GM23338 (cell line): ENCODE data around the gene PTPN22. TPM values are rescaled to one million over a fixed set of nuclear protein-coding genes. Genes with fewer than 3 reads are reported as not detected.
A peak's percentile ranks its signal among the peaks of the same experiment; 100 is the strongest.

ENCODE experiments used
- ATAC-seq: fragments of 200-7000 bp; cut with Tn5 transposase; 3 replicates; pipeline ENCODE4 v1.9.1; 2020
- DNase-seq: peaks from one replicate; pipeline ENCODE4 v3.0.0-alpha.2; 2015; ENCODE audit warnings: low spot score
- H2AFZ ChIP-seq: fragments of 200-600 bp; sonication (generic); 2 replicates; pipeline ENCODE4 v1.8.0; 2016; ENCODE audit warnings: antibody characterized with exemption, mild to moderate bottlenecking, moderate library complexity
- H3F3A ChIP-seq: fragments of 200-600 bp; sonication (generic); replicated peaks from 2 replicates; pipeline ENCODE4 v1.8.0; 2017; ENCODE audit warnings: antibody characterized with exemption, mixed run types, low read depth
- H3K27ac ChIP-seq: fragments of 200-600 bp; sonication (generic); 2 replicates; pipeline ENCODE4 v1.6.1; 2016; ENCODE audit warnings: low read depth
- H3K27me3 ChIP-seq: fragments of 200-600 bp; sonication (generic); 2 replicates; pipeline ENCODE4 v1.8.0; 2016; ENCODE audit warnings: mild to moderate bottlenecking, mixed run types, moderate library complexity; ENCODE audit not compliant: insufficient read depth
- H3K36me3 ChIP-seq: fragments of 200-600 bp; sonication (generic); 2 replicates; pipeline ENCODE4 v1.8.0; 2016; ENCODE audit warnings: mild to moderate bottlenecking; ENCODE audit not compliant: insufficient read depth
- H3K4me1 ChIP-seq: fragments of 200-600 bp; sonication (generic); 2 replicates; pipeline ENCODE4 v1.8.0; 2016; ENCODE audit warnings: mild to moderate bottlenecking, moderate library complexity; ENCODE audit not compliant: insufficient read depth
- H3K4me2 ChIP-seq: fragments of 200-600 bp; sonication (generic); 2 replicates; pipeline ENCODE4 v1.7.1; 2017; ENCODE audit warnings: mixed run types
- H3K4me3 ChIP-seq: fragments of 200-600 bp; sonication (generic); 2 replicates; pipeline ENCODE4 v1.6.1; 2016; ENCODE audit warnings: mixed run types
- H3K79me2 ChIP-seq: fragments of 200-600 bp; sonication (generic); replicated peaks from 2 replicates; pipeline ENCODE4 v1.8.0; 2017; ENCODE audit warnings: mild to moderate bottlenecking; ENCODE audit not compliant: insufficient read depth
- H3K9me2 ChIP-seq: fragments of 200-600 bp; sonication (generic); 2 replicates; pipeline ENCODE4 v1.8.0; 2017; ENCODE audit not compliant: insufficient read depth
- H4K20me1 ChIP-seq: fragments of 200-600 bp; sonication (generic); replicated peaks from 2 replicates; pipeline ENCODE4 v1.8.0; 2017; ENCODE audit warnings: mild to moderate bottlenecking; ENCODE audit not compliant: insufficient read depth
- H3K27ac Mint-ChIP-seq: 2 replicates; pipeline ENCODE4 v1.8.0; 2020; ENCODE audit warnings: inconsistent platforms, mild to moderate bottlenecking, moderate library complexity, mixed read lengths
- H3K27me3 Mint-ChIP-seq: 3 replicates; pipeline ENCODE4 v1.8.0; 2022; ENCODE audit warnings: low read depth, mild to moderate bottlenecking, moderate library complexity, mixed read lengths, inconsistent platforms; ENCODE audit not compliant: insufficient read depth, poor library complexity
- H3K36me3 Mint-ChIP-seq: 3 replicates; pipeline ENCODE4 v1.8.0; 2021; ENCODE audit warnings: low read depth, mild to moderate bottlenecking, inconsistent platforms, moderate library complexity, mixed read lengths
- H3K4me1 Mint-ChIP-seq: 3 replicates; pipeline ENCODE4 v1.8.0; 2020; ENCODE audit warnings: mild to moderate bottlenecking, inconsistent platforms, mixed read lengths
- H3K4me3 Mint-ChIP-seq: 3 replicates; pipeline ENCODE4 v1.8.0; 2021; ENCODE audit warnings: moderate library complexity, mild to moderate bottlenecking, inconsistent platforms, mixed read lengths
- H3K9me3 Mint-ChIP-seq: 3 replicates; pipeline ENCODE4 v1.8.0; 2020; ENCODE audit warnings: moderate library complexity, mild to moderate bottlenecking, inconsistent platforms, mixed read lengths
- CREB1 ChIP-seq: fragments of 250-450 bp; sonication (Bioruptor Pico); IDR thresholded peaks from 2 replicates; pipeline ENCODE4 v1.5.0; 2020; ENCODE audit warnings: low read depth, mild to moderate bottlenecking, moderate library complexity
- CTCF ChIP-seq, 2 experiments: fragments of 200-600 bp in 1 of 2; sonication (generic) in 1 of 2; conservative IDR thresholded peaks; 2 replicates each; pipeline versions ENCODE4 v1.5.1 to v1.6.1; 2016 to 2017; ENCODE audit warnings: antibody characterized with exemption in 2 of 2, low read depth in 2 of 2, mild to moderate bottlenecking in 2 of 2, moderate library complexity in 1 of 2
- ETS1 ChIP-seq: IDR thresholded peaks from 2 replicates; pipeline ENCODE4 v1.6.1; 2016; ENCODE audit warnings: antibody characterized with exemption
- EZH2 ChIP-seq: fragments of 200-600 bp; sonication (generic); IDR thresholded peaks from one replicate; pipeline ENCODE4 v1.8.0; 2017; ENCODE audit warnings: antibody characterized with exemption, mild to moderate bottlenecking, low read depth; ENCODE audit not compliant: unreplicated experiment
- EZH2phosphoT487 ChIP-seq: fragments of 200-600 bp; sonication (generic); IDR thresholded peaks from one replicate; pipeline ENCODE4 v1.8.1; 2018; ENCODE audit warnings: antibody characterized with exemption; ENCODE audit not compliant: unreplicated experiment
- JUNB ChIP-seq: IDR thresholded peaks from one replicate; pipeline ENCODE4 v1.6.1; 2016; ENCODE audit warnings: antibody characterized with exemption; ENCODE audit not compliant: unreplicated experiment
- NANOG ChIP-seq: IDR thresholded peaks from 2 replicates; pipeline ENCODE4 v1.6.1; 2016; ENCODE audit warnings: antibody characterized with exemption, borderline replicate concordance
- POLR2AphosphoS5 ChIP-seq: IDR thresholded peaks from 2 replicates; pipeline ENCODE4 v1.6.1; 2016; ENCODE audit warnings: antibody characterized with exemption, low read depth
- REST ChIP-seq: IDR thresholded peaks from one replicate; pipeline ENCODE4 v1.6.1; 2018; ENCODE audit warnings: antibody characterized with exemption; ENCODE audit not compliant: unreplicated experiment
- STAT1 ChIP-seq: IDR thresholded peaks from one replicate; pipeline ENCODE4 v1.6.1; 2016; ENCODE audit warnings: antibody characterized with exemption; ENCODE audit not compliant: unreplicated experiment
- ZNF114 ChIP-seq: fragments of 250-450 bp; sonication (Bioruptor Pico); IDR thresholded peaks from 2 replicates; pipeline ENCODE4 v1.5.0; 2020; ENCODE audit warnings: mild to moderate bottlenecking, moderate library complexity
- ZNF331 ChIP-seq: fragments of 250-450 bp; sonication (Bioruptor Pico); IDR thresholded peaks from 2 replicates; pipeline ENCODE4 v1.5.0; 2020; ENCODE audit warnings: low read depth, mild to moderate bottlenecking, moderate library complexity
- ZNF462 ChIP-seq: fragments of 250-450 bp; sonication (Bioruptor Pico); IDR thresholded peaks from 2 replicates; pipeline ENCODE4 v1.5.0; 2020; ENCODE audit warnings: mild to moderate bottlenecking, moderate library complexity
- polyA plus RNA-seq: library from polyadenylated mRNA; unstranded; fragments of >200 nt; fragmentation: Nextera tagmentation; extraction: Ambion mirVana; gene quantifications from 2 replicates; pipeline ENCODE4 v1.2.1, GENCODE V29; 2016
- total RNA-seq: library from RNA; depleted of rRNA; stranded (reverse); fragments of >200 nt; shearing (Covaris generic); gene quantifications from 2 replicates; pipeline ENCODE4 v1.2.3, GENCODE V29; 2014

The PTPN22 gene
- total and polyA plus RNA-seq, 2 experiments from 2014 or later, result 0.08 TPM; not detected in 1

- TF ChIP-seq ETS1, result no peak
- TF ChIP-seq ZNF331, result no peak
- no peak for TF ChIP-seq JUNB
These were observed 12.5 kb downstream of the PTPN22 start (continued) for GRCh38 chr1:113858982-113859381.

GRCh38 chr1:113858418-113858817 is 13.1 kb downstream of the PTPN22 start:
- H3K4me1 ChIP-seq, result no peaks in the 10 kb centered on the region
- Mint-ChIP-seq H3K4me3 (no peak overlapping the region), H3K4me1 (no peaks in the 10 kb centered on the region), H3K27ac (no peak overlapping the region), H3K9me3 (no peaks in the 10 kb centered on the region), H3K27me3 (no peaks in the 10 kb centered on the region), H3K36me3 (no peaks in the 10 kb centered on the region)
- H3K27me3 ChIP-seq, result no peaks in the 10 kb centered on the region
- no peaks in the 10 kb centered on the region for H4K20me1 ChIP-seq
- peak overlapping the region; percentile 90 for H2AFZ ChIP-seq
- H3K9me2 ChIP-seq, result no peaks in the 10 kb centered on the region
- H3K79me2 ChIP-seq, result no peaks in the 10 kb centered on the region
- no peak overlapping the region for H3K27ac ChIP-seq
- ATAC-seq, result no peak
- H3K4me3 ChIP-seq, result no peak overlapping the region
- H3K36me3 ChIP-seq, result no peaks in the 10 kb centered on the region
- H3F3A ChIP-seq, result no peaks in the 10 kb centered on the region
- no peak overlapping the region for H3K4me2 ChIP-seq
- DNase-seq, result no peak
- TF ChIP-seq NANOG (no peak), ZNF331 (no peak), STAT1 (no peak), ZNF462 (no peak), CTCF (conservative IDR thresholded peaks at IDR 0.05; ENCODE audit: low read depth in 2 of 2) (no peak), REST (no peak), EZH2phosphoT487 (no peak), ZNF114 (CRISPR knock-in tag) (no peak), JUNB (no peak), CREB1 (no peak), EZH2 (no peak), POLR2AphosphoS5 (no peak)
